GM23338 (cell line): ENCODE data around the gene SLC37A1.

Experiments
- POLR2AphosphoS5 ChIP-seq: IDR thresholded peaks from 2 replicates; pipeline ENCODE4 v1.6.1; 2016; ENCODE audit warnings: antibody characterized with exemption, low read depth
- TF ChIP-seq, protein P1 (sequence below), 2 experiments: fragments of 200-600 bp in 1 of 2; sonication (generic) in 1 of 2; conservative IDR thresholded peaks; 2 replicates each; pipeline versions ENCODE4 v1.5.1 to v1.6.1; 2016 to 2017; ENCODE audit warnings: antibody characterized with exemption in 2 of 2, low read depth in 2 of 2, mild to moderate bottlenecking in 2 of 2, moderate library complexity in 1 of 2

DNA sequence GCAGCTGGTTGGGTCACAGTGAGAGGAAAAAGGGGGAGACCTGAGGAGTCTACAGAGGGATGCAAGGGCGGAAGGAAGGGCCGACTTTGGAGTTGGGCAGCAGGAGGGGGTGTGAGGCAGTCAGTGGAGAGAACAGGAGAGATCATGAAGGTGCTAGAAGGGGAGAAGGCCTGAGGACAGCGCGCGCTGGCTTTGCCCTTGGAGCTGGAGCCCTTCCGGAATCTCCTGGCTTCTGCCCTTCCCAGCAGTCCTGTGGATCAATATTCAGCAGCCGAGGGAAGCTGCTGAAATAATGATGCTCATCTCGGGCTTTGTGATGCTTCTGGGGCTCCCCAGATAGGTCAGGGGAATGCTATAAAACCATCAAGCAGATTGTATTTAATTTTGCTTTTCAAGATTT is 26.7 kb downstream of the SLC37A1 start:
- TF ChIP-seq POLR2AphosphoS5: no peak
- TF ChIP-seq, protein P1, sequence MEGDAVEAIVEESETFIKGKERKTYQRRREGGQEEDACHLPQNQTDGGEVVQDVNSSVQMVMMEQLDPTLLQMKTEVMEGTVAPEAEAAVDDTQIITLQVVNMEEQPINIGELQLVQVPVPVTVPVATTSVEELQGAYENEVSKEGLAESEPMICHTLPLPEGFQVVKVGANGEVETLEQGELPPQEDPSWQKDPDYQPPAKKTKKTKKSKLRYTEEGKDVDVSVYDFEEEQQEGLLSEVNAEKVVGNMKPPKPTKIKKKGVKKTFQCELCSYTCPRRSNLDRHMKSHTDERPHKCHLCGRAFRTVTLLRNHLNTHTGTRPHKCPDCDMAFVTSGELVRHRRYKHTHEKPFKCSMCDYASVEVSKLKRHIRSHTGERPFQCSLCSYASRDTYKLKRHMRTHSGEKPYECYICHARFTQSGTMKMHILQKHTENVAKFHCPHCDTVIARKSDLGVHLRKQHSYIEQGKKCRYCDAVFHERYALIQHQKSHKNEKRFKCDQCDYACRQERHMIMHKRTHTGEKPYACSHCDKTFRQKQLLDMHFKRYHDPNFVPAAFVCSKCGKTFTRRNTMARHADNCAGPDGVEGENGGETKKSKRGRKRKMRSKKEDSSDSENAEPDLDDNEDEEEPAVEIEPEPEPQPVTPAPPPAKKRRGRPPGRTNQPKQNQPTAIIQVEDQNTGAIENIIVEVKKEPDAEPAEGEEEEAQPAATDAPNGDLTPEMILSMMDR (conservative IDR thresholded peaks at IDR 0.05; ENCODE audit: low read depth in 2 of 2): no peak
